Activated CD4-positive, alpha-beta memory T cell treated with anti-CD3 and anti-CD28 coated beads for 36 hours (primary cell): ENCODE data around the gene FBLN5. TPM values are rescaled to one million over a fixed set of nuclear protein-coding genes. Genes with fewer than 3 reads are reported as not detected.
"Not testable (repeated sequence)": the region's sequence is repeated elsewhere in the genome, so short reads cannot be mapped to it uniquely, and the experiment has no call there.

ENCODE experiments used
- CTCF ChIA-PET: fragments of 350-600 bp; sonication (Branson Sonifier 250); formaldehyde crosslinking; loops from one replicate; lab custom pipeline; 2021; ENCODE audit warnings: antibody characterized with exemption, inconsistent platforms; lab: Charles Lee
- POLR2A ChIA-PET: fragments of 350-600 bp; sonication (Branson Sonifier 250); formaldehyde crosslinking; loops from one replicate; lab custom pipeline; 2021; ENCODE audit warnings: antibody characterized with exemption; lab: Charles Lee
- DNase-seq: peaks from one replicate; pipeline ENCODE4 v3.0.0-alpha.2; 2020
- H3K27ac Mint-ChIP-seq: one replicate; pipeline ENCODE4 v1.8.0; 2021; ENCODE audit warnings: mixed read lengths
- H3K27me3 Mint-ChIP-seq: one replicate; pipeline ENCODE4 v1.8.0; 2021; ENCODE audit warnings: mixed read lengths
- H3K36me3 Mint-ChIP-seq: one replicate; pipeline ENCODE4 v1.8.0; 2021; ENCODE audit warnings: mixed read lengths
- H3K4me1 Mint-ChIP-seq: one replicate; pipeline ENCODE4 v1.8.0; 2021; ENCODE audit warnings: low read depth, mixed read lengths
- H3K4me3 Mint-ChIP-seq: one replicate; pipeline ENCODE4 v1.8.0; 2021; ENCODE audit warnings: mild to moderate bottlenecking, mixed read lengths
- H3K9me3 Mint-ChIP-seq: one replicate; pipeline ENCODE4 v1.8.0; 2021; ENCODE audit warnings: mixed read lengths
- intact Hi-C: fragments of 100-400 bp; cut with micrococcal nuclease; formaldehyde crosslinking; loops from one replicate; pipeline ENCODE4 v1.15.1; 2023
- total RNA-seq, 2 experiments: library from RNA; stranded (reverse); gene quantifications; one replicate each; pipeline ENCODE4 v1.2.3, GENCODE V29; 2021

FBLN5 gene
- total RNA-seq, 2 experiments from 2014 or later, result 1.9 TPM

GRCh38 chr14:91851563-91851962, 95.9 kb downstream of the FBLN5 start:
- ChIA-PET CTCF (no interaction called here), POLR2A (no interaction called here)
- Mint-ChIP-seq H3K36me3 (peaks cover 3% of the 10 kb centered on the region), H3K27ac (peak overlapping the region; percentile 16), H3K4me3 (no peak overlapping the region), H3K9me3 (no peaks in the 10 kb centered on the region), H3K4me1 (peaks cover 58% of the 10 kb centered on the region), H3K27me3 (no peaks in the 10 kb centered on the region)
- intact Hi-C loops, result no loop called here
- no peak for DNase-seq

GRCh38 chr14:91848504-91849001, 98.9 kb downstream of the FBLN5 start:
- Mint-ChIP-seq H3K27me3 (no peaks in the 10 kb centered on the region), H3K9me3 (no peaks in the 10 kb centered on the region), H3K27ac (no peak overlapping the region), H3K4me1 (peaks cover 39% of the 10 kb centered on the region), H3K4me3 (no peak overlapping the region), H3K36me3 (peaks cover 3% of the 10 kb centered on the region)
- POLR2A ChIA-PET, result no interaction called here
- intact Hi-C loops, result no loop called here
- CTCF ChIA-PET, result no interaction called here
- DNase-seq, result no peak

GRCh38 chr14:91847693-91848092, 99.8 kb downstream of the FBLN5 start:
- CTCF ChIA-PET, result interaction anchor here (0.6 kb wide), 1 partner anchor 45 kb away, joined by 4 read pairs; no protein-coding TSS in a partner anchor
- intact Hi-C loops, result no loop called here
- Mint-ChIP-seq H3K36me3 (peaks cover 3% of the 10 kb centered on the region), H3K27me3 (no peaks in the 10 kb centered on the region), H3K9me3 (no peaks in the 10 kb centered on the region), H3K4me1 (peaks cover 40% of the 10 kb centered on the region), H3K27ac (no peak overlapping the region), H3K4me3 (no peak overlapping the region)
- POLR2A ChIA-PET, result no interaction called here
- DNase-seq, result no peak

- ChIA-PET CTCF (interaction anchor here (1.7 kb wide), 1 partner anchor 13 kb away, joined by 9 read pairs; no protein-coding TSS in a partner anchor), POLR2A (interaction anchor here (0.5 to 1.5 kb wide), 3 partner anchors 13 to 340 kb away, joined by 3 to 4 read pairs (median 4); partner anchors contain the start of gene PPP4R3A)
- H3K27ac Mint-ChIP-seq, result no peak overlapping the region
- no peak overlapping the region for H3K4me3 Mint-ChIP-seq
- no peaks in the 10 kb centered on the region for H3K27me3 Mint-ChIP-seq
- no peak for DNase-seq
- peaks cover 38% of the 10 kb centered on the region for H3K4me1 Mint-ChIP-seq
- no peaks in the 10 kb centered on the region for H3K36me3 Mint-ChIP-seq
- no peaks in the 10 kb centered on the region for H3K9me3 Mint-ChIP-seq
- intact Hi-C loops, result no loop called here
Observed at GRCh38 chr14:91845652-91846051, 101.8 kb downstream of the FBLN5 start.

GRCh38 chr14:91845056-91845455, 102.4 kb downstream of the FBLN5 start:
- H3K4me3 Mint-ChIP-seq, H3K9me3 Mint-ChIP-seq, DNase-seq, intact Hi-C loops, H3K36me3 Mint-ChIP-seq, H3K27me3 Mint-ChIP-seq, H3K27ac Mint-ChIP-seq: not testable (repeated sequence)
- peaks cover 43% of the 10 kb centered on the region for H3K4me1 Mint-ChIP-seq
- CTCF ChIA-PET, result interaction anchor here (0.6 to 1.7 kb wide), 2 partner anchors 13 to 48 kb away, joined by 3 to 9 read pairs; no protein-coding TSS in a partner anchor
- POLR2A ChIA-PET, result interaction anchor here (1.4 to 1.5 kb wide), 2 partner anchors 13 to 335 kb away, joined by 4 read pairs; partner anchors contain the start of gene PPP4R3A

- CTCF ChIA-PET, result no interaction called here
- Mint-ChIP-seq H3K27ac (no peak overlapping the region), H3K27me3 (no peaks in the 10 kb centered on the region), H3K9me3 (no peaks in the 10 kb centered on the region), H3K36me3 (no peaks in the 10 kb centered on the region), H3K4me3 (no peak overlapping the region), H3K4me1 (peaks cover 48% of the 10 kb centered on the region)
- DNase-seq, result no peak
- POLR2A ChIA-PET, result interaction anchor here (0.9 kb wide), 1 partner anchor 9 kb away, joined by 3 read pairs; no protein-coding TSS in a partner anchor
- intact Hi-C loops, result no loop called here
Observed at GRCh38 chr14:91844029-91844428, 103.5 kb downstream of the FBLN5 start.

- H3K9me3 Mint-ChIP-seq, result no peaks in the 10 kb centered on the region
- no peak for DNase-seq
- H3K27ac Mint-ChIP-seq, result no peak overlapping the region
- no peak overlapping the region for H3K4me3 Mint-ChIP-seq
- ChIA-PET CTCF (no interaction called here), POLR2A (interaction anchor here (0.9 kb wide), 1 partner anchor 8 kb away, joined by 3 read pairs; no protein-coding TSS in a partner anchor)
- no peaks in the 10 kb centered on the region for H3K27me3 Mint-ChIP-seq
- intact Hi-C loops, result no loop called here
- peaks cover 44% of the 10 kb centered on the region for H3K4me1 Mint-ChIP-seq
- H3K36me3 Mint-ChIP-seq, result no peaks in the 10 kb centered on the region
Observed at GRCh38 chr14:91843437-91843836, 104.1 kb downstream of the FBLN5 start.

GRCh38 chr14:91841065-91841464, 106.4 kb downstream of the FBLN5 start:
- ChIA-PET POLR2A (no interaction called here), CTCF (interaction anchor here (2.4 kb wide), 1 partner anchor 70 kb away, joined by 5 read pairs; no protein-coding TSS in a partner anchor)
- peaks cover 51% of the 10 kb centered on the region for H3K4me1 Mint-ChIP-seq
- DNase-seq, result no peak
- H3K4me3 Mint-ChIP-seq, result no peak overlapping the region
- H3K9me3 Mint-ChIP-seq, result no peaks in the 10 kb centered on the region
- intact Hi-C loops, result no loop called here
- no peaks in the 10 kb centered on the region for H3K36me3 Mint-ChIP-seq
- H3K27me3 Mint-ChIP-seq, result no peaks in the 10 kb centered on the region
- no peak overlapping the region for H3K27ac Mint-ChIP-seq

GRCh38 chr14:91839749-91840148, 107.7 kb downstream of the FBLN5 start:
- CTCF ChIA-PET, result interaction anchor here (1.2 to 2.4 kb wide), 2 partner anchors 23 to 72 kb away, joined by 4 to 5 read pairs; no protein-coding TSS in a partner anchor
- H3K27ac Mint-ChIP-seq, result no peak overlapping the region
- no peak for DNase-seq
- peaks cover 60% of the 10 kb centered on the region for H3K4me1 Mint-ChIP-seq
- intact Hi-C loops, result loop anchor here (10.0 kb wide), 1 partner anchor 325 kb away; the partner anchor contains the start of gene PPP4R3A
- H3K27me3 Mint-ChIP-seq, result no peaks in the 10 kb centered on the region
- H3K9me3 Mint-ChIP-seq, result no peaks in the 10 kb centered on the region
- H3K4me3 Mint-ChIP-seq, result no peak overlapping the region
- no peaks in the 10 kb centered on the region for H3K36me3 Mint-ChIP-seq
- POLR2A ChIA-PET, result interaction anchor here (1.5 kb wide), 1 partner anchor 201 kb away, joined by 3 read pairs; no protein-coding TSS in a partner anchor

- CTCF ChIA-PET, result no interaction called here
- peaks cover 64% of the 10 kb centered on the region for H3K4me1 Mint-ChIP-seq
Observed at GRCh38 chr14:91837076-91837475, 110.4 kb downstream of the FBLN5 start.

GRCh38 chr14:91835920-91836843, 111.3 kb downstream of the FBLN5 start:
- POLR2A ChIA-PET, result interaction anchor here (0.7 to 1.4 kb wide), 5 partner anchors 8 to 204 kb away, joined by 3 to 4 read pairs (median 3); no protein-coding TSS in a partner anchor

More at GRCh38 chr14:91837076-91837475, 110.4 kb downstream of the FBLN5 start:
- POLR2A ChIA-PET, result no interaction called here
- H3K27ac Mint-ChIP-seq, result peak overlapping the region; percentile 79
- intact Hi-C loops, result loop anchor here (10.0 kb wide), 1 partner anchor 322 kb away; the partner anchor contains the start of gene PPP4R3A
- H3K9me3 Mint-ChIP-seq, result no peaks in the 10 kb centered on the region
- DNase-seq, result no peak
- H3K4me3 Mint-ChIP-seq, result peak overlapping the region; percentile 87
- no peaks in the 10 kb centered on the region for H3K27me3 Mint-ChIP-seq
- H3K36me3 Mint-ChIP-seq, result no peaks in the 10 kb centered on the region

More at GRCh38 chr14:91835920-91836843, 111.3 kb downstream of the FBLN5 start:
- H3K4me3 Mint-ChIP-seq, result peak overlapping the region; percentile 87
- CTCF ChIA-PET, result interaction anchor here (0.7 to 1.8 kb wide), 7 partner anchors 17 to 161 kb away, joined by 3 to 8 read pairs (median 3); partner anchors contain the start of gene TC2N
- H3K9me3 Mint-ChIP-seq, result no peaks in the 10 kb centered on the region
- peak overlapping the region; percentile 79 for H3K27ac Mint-ChIP-seq
- no peaks in the 10 kb centered on the region for H3K27me3 Mint-ChIP-seq
- DNase-seq, result peak; percentile 92
- intact Hi-C loops, result loop anchor here (1.0 to 10.0 kb wide), 3 partner anchors 17 to 321 kb away; partner anchors contain the start of genes PPP4R3A and TC2N
- H3K4me1 Mint-ChIP-seq, result peaks cover 65% of the 10 kb centered on the region
- no peaks in the 10 kb centered on the region for H3K36me3 Mint-ChIP-seq
